OCI-LY7 (cell line): ENCODE measurements around the gene SIK3.
"Not testable (repeated sequence)": the region's sequence is repeated elsewhere in the genome, so short reads cannot be mapped to it uniquely, and the experiment has no call there.

ENCODE experiments used
- CTCF ChIP-seq: fragments of 200-600 bp; sonication (generic); conservative IDR thresholded peaks from 2 replicates; pipeline ENCODE4 v1.5.1; 2014; ENCODE audit warnings: mild to moderate bottlenecking, antibody characterized with exemption, low read length, moderate library complexity, mixed read lengths
- EZH2phosphoT487 ChIP-seq: fragments of 200-600 bp; sonication (generic); IDR thresholded peaks from 2 replicates; pipeline ENCODE4 v1.6.1; 2018; ENCODE audit warnings: low read depth, borderline replicate concordance, mild to moderate bottlenecking, mixed run types, antibody characterized with exemption, low read length, moderate library complexity, mixed read lengths

- TF ChIP-seq CTCF, EZH2phosphoT487: not testable (repeated sequence)
Observed at GRCh38 chr11:117023707-117024106, 74.5 kb downstream of the SIK3 start.
